GM21825 (cell line): ENCODE data around the gene SELENOK.
"Not testable (repeated sequence)": the region's sequence is repeated elsewhere in the genome, so short reads cannot be mapped to it uniquely, and the experiment has no call there.

Source experiments
- ATAC-seq: cut with Tn5 transposase; IDR thresholded peaks from one replicate; pipeline ENCODE4 v1.9.1; 2021; ENCODE audit warnings: mild to moderate bottlenecking, moderate library complexity; ENCODE audit not compliant: unreplicated experiment

Gene SELENOK

DNA sequence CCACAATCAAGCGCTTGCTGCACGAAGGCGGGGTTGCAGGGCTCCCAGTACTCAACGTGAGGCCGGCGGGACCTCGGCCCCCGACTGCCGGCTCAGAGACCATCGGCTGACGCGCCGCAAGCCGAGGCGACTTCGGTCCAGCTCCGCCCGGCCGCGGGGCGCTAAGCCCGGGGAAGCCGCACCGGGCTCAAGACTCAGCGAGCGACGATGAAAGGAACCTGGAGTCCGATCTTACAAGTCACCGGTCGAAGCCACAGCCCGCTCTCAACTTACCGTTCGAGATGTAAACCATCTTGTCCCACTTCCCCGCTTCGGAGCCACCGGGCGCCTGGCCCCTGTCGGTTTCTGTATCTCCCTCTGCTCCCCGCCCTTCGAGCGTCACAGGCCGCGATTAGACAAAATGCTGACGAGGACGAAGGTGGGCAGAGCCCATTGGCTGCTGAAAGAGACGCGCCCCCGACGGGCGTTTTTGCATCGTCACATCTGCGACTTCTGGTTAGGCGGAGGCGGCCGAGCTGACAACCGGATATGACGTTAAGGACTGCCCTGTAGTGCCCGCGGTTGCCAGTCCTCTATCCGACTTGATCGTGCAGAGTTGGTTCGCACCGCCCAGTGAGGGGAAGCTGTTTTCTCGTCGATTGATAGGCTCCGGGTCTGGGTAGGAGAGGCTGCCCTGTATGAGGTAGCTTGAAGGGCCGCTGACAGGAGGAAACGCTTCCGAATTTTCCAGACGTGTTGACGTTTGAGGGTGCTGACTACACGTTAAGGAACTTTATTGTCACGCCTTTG lies at the start of gene SELENOK:
Gene SELENOK (minus strand): TSS at position 363 of the 789 bp plus-strand sequence.
- peak; percentile 97 for ATAC-seq

DNA sequence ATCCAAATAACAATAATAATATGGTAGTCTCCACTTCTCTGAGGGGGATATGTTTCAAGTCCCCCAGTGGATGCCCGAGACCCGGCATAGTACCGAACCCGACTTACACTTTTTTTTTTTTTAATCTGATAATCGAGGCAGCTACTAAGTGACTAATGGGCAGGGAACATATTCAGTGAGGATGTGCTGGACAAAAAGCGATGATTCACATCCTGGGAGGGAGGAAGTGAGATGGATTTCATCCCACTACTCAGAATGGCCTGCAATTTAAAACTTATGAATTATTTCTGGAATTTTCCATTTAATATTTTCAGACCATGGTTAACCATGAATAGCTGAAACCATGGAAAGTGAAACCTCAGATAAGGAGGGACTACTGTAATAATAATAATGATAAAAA lies 49.5 kb upstream of the SELENOK start:
- ATAC-seq, result no peak

DNA sequence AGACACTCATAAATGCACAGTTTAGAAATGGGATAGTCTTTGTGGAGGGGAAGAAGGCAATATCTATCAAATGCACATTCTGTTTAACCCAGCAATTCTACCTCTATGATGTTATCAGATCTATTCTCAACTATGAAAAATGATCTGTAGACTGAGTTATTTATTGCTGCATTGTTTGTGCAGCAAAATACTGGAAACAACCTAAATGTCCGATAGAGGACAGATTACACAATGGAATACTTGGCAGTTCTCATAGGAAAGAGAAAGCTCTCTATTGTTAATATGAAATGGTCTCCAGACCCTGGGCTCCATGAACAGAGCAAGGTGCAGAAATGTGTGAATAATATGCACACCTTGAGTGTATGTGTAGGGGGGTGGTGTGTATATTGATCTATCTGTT lies 49.0 kb upstream of the SELENOK start:
- no peak for ATAC-seq

DNA sequence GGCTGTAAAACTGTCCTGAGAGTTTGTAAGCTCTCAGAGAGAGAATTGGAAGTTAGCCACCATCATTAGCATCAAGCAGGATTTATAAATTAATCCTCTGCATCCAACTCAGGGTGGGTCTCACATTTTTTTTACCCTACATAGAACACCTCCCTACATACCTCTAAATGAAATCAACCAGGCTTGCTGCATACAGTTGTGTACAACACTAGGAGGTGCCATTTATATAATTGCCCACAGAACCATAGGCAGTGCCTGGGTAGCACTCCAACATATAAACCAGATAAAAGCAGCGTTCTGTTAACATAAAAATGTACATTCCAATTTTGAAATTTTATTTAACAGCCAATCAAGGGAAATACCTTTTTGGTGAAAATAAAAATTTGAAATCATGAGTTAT lies 48.2 kb upstream of the SELENOK start:
- no peak for ATAC-seq

DNA sequence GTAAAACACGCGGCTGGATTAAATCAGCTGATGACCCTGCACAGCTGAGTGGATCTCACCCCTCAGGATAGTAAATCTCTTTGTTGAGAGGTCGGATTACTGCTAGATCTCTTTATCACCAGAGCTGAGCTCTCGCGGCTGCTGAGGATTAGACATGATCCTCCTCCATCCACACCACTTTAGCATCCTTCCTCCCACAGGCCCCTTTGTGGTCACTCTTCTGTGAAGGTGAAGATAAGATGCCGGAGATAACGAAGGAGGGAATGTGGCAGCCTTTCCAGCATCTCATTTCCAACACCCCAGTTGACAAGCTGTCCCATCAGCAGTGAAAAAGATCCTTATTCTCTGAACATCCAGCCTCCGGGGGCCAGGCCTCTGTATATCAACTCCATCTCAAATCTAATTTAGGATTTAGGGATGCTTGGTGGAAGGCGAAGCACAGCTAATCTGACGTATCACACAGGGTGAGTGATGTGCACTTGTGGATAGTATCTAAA lies 47.5 kb upstream of the SELENOK start:
- no peak for ATAC-seq

DNA sequence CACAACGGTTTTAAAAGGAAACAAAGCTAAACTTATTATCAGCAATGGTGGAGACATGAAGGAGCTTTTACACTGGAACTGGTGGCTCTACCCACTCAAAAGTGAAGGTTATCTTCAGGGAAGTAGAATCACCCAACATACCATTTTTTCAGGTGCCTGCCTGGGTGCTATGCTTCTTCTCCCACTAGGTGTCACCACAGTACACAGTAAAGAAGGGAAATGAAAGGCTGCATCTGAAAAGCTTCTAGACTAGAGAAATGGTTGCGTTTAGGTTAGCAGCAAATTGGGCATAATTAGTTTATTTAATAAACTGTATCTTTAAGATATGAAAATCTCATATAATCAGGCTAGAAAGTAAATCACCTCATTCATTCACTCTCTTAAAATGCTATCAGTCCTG lies 47.0 kb upstream of the SELENOK start:
- no peak for ATAC-seq

DNA sequence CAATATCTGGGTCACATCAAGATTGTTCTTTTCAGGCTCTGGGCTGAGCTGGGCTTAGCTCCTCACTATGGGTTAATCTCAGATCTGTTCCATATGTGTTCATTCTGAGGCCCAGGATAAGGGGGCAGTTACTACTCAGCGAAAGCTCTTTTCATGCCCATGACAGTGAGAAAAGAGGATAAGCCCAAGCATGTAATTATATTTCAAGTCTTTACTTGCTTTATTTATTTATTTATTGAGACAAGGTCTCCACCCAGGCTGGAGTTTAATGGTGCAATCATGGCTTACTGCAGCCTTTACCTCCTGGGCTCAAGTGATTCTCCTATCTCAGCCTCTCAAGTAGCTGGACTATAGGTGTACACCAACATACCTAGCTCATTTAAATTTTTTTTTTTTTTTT lies 44.7 kb upstream of the SELENOK start:
- no peak for ATAC-seq

DNA sequence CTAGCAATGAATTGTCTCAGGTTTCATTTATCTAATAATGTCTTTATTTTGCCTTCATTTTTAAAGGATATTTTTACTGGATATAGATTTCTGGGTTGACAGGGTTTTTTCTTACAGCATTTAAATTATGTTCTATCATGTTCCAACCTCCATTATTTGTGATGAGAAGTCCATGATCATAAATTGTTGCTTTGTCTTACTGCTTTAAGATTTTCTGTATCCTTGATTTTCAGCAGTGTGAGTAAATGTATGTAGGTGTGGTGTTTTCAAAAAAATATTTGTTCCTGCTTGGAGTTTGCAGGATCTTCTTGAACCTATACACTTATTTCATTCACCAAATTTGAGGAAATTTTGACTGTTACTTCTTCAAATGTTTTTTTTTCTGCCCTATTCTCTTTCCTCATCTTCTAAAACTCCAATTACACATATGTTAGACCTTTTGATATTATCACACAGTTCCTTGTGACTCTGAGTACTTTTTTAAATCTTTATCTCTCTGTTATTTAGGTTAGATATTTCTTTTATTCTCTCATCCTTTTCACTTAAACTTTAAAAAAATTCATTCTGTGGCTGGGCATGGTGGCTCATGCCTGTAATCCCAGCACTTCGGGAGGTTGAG lies 43.7 kb upstream of the SELENOK start:
- no peak for ATAC-seq

DNA sequence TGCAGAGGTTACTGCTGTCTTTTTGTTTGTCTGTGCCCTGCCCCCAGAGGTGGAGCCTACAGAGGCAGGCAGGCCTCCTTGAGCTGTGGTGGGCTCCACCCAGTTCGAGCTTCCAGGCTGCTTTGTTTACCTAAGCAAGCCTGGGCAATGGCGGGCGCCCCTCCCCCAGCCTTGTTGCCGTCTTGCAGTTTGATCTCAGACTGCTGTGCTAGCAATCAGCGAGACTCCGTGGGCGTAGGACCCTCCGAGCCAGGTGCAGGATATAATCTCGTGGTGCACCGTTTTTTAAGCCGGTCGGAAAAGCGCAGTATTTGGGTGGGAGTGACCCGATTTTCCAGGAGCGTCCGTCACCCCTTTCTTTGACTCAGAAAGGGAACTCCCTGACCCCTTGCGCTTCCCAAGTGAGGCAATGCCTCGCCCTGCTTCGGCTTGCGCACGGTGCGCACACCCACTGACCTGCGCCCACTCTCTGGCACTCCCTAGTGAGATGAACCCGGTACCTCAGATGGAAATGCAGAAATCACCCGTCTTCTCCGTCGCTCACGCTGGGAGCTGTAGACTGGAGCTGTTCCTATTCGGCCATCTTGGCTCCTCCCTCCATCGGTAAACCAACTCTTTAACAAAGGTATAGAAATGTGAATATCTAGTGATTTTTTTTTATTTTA lies 35.7 kb upstream of the SELENOK start:
- ATAC-seq, result not testable (repeated sequence)

DNA sequence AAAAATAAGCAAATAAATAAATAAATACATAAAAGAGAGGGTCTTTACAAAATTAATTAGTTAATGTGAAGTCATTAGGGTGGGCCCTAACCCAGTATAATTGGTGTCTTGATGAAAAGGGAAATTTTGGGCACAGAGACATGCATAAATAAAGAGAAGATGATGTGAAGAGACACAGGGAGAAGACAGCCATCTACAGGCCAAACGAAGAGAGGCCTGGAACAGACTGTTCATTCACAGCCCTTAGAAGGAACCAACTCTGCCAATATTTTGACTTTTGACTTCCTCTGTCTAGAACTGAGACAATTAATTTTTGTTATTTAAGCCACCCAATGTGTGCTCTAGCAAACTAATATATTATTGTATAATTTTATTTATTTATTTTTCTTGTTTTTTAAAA lies 29.6 kb upstream of the SELENOK start:
- no peak for ATAC-seq

DNA sequence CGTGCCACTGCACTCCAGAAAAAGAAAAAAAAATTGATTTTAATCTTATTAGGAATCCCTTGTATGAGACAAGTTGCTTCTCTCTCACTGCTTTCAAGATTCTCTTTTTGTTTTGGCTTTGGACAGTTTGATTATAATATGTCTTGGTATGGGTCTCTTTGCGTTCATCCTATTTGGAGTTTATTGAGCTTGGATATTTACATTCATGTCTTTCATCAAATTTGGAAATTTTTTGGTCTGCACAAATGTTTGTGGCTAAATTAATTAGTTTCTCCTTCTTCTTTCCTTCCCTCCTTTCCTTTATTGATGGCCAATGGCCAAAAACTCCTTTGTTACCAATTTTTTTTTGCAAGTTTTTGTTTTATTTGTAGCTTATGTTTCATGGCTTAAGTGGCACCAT lies 28.1 kb upstream of the SELENOK start:
- no peak for ATAC-seq

DNA sequence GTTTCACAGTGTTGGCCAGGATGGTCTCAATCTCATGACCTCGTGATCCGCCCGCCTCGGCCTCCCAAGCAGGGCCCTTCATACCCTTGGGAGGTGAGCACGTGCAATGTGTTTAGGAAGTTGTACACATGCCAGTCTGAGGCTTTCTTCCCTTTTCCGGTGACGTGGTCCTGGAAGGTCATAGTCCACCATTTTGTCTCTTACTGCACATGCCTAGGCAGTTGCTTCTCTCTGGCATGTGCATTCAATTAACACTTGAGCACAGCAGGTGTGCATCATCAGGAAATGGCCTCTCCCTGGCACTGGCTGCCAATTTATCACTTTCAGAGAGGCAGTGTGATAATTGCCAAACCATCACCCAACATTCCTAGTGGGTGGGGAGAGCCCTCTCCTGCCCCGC lies 21.7 kb upstream of the SELENOK start:
- no peak for ATAC-seq

DNA sequence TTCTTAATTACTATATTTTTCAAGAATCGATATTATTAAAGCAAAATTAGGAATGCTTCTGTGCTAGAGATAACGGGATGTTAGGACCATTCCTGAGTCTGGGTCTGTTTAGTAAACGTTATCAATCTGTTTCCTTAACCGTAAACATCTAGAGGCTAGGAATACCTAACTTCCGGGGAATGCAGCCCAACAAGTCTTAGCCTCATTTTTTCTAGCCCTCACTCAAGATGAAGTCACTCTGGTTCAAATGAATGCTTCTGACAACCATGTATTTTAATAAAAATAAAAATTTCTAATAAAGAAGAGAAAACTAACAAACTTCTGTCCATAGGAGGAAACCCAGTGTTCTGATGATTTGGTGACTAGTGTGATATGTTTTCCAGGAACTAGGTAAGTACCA lies 11.1 kb upstream of the SELENOK start:
- no peak for ATAC-seq

DNA sequence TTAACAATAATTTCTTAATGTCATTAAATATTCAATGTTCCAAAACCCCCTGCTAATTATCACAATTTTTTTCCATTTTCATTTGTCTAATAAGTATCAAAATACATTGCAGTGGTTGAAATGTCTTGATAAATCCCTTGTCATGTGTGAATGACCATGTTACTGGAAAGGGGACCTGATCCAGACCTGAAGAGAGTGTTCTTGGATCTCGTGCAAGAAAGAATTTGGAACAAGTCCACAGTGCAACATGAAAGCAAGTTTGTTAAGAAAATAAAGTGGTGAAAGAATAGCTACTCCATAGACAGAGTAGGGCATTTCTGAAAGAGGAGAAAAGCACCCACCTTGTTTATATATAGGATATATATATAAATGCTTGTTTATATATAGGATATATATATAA lies 10.4 kb upstream of the SELENOK start:
- ATAC-seq, result no peak

DNA sequence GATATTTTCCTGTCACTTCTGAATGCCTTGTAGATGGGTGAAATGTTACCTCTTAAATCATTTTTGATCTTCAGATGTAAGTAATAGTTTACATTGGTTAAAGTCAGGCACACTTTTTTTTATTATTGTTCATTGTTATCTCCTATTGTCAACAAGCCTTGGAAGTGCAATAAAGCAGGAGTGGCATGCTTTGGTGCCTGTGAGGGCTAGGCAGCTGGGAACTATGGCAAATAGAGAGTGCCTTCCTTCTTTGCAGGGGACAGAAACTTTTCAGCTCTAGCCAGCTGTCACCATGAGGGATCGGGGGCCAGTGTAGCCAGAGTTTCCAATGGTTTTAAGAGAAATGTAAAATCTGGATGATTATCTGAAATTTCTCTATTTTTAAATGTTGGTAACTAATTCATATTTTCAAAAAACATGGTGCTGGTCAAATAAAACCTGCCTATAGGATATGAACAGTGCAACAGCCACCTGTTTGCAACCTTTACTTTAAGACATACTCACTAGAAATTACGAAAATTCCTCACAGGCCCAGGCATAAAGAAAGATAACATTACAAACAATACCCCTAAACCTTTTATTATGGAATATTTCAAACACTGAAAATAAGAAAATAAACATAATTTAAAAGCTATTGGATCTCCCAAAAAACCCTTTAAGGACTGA lies 9.1 kb upstream of the SELENOK start:
- ATAC-seq, result no peak

DNA sequence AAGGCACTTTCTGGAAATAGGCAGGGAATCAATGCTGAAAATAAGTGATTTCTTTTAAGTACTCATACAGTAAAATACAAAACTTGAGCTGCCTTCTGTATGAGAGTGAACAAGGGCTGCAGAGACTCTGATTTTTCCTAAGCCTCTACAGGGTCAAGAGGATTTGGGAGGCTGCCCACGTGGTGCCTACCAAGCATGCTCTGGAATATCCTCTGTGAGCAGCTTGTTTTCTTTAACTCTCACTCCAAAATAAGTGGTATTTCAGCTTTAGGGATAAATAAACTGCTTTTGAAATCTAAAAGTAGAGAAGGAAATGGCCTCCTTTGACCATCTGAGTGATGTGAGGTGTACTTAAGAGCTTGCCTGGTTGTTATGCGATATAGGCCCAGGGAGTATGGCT lies 8.1 kb upstream of the SELENOK start:
- no peak for ATAC-seq

DNA sequence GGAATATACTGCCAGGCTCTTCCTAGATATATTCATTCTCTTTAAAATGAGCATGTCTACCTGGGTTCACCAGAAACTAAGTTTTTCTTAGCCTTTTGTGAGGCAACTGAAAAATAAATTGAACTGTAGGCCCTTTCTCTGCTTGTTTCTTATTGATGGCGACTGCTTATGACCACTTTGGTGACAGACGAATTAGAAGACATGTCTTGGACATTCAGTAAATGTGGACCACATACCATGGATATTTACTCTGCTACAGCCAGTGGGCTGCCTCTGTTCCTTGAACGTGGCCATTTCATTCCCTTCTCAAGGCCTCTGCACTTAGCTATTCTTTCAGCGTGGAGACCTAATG lies 603 bp upstream of the SELENOK start:
- no peak for ATAC-seq

DNA sequence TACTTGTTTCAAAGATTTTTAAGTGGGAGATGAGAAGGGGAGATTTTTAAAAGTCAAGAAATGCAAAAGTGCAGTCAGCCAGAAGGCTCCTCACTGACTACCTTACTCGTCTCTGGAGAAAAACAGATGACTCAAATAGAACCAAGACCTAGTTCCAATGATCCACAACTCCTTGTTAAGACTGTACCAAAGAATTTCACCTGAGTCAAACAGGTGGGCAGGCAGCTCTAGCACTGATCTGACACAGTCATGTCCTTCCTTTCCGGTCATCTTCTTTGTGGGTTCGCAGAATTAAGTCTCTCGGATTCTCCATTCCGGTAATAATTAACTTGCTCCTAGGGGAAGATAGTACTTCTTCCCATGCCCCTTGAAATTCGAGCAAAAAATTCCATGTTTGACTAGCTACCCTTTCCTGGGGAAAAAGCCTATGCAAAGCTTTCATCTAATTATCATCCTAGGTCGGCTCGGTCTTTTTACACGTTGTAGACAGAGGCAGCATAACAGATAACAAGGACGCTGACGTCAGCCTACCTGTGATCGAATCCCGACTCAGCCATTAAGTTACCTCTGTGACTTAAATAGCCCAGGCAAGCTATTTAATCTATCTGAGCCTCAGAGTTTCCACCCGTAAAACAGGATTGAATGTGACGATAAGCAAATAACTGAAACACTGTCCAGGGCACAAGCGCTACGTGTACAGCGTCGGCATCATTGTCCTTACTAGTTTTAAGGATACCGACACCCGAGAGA lies 758 bp downstream of the SELENOK start:
- ATAC-seq, result no peak

DNA sequence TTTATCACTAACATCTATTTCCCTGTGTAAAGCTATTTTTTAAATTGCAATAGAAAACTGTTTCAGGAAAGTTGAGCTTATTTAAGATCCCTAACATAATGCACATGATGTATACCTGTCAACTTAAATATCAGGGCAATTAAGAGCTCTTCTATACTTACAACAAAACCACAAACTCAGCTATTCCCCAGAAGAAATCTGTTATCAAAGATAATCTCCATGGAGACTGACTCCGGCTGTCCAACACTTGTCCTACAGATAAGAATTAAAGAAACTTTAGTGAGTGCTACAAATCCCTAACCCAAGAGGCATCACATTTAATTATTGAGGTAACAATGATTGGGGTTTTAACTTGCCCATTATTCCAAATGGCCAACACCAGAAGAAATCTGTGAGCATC lies 3.4 kb downstream of the SELENOK start:
- no peak for ATAC-seq

DNA sequence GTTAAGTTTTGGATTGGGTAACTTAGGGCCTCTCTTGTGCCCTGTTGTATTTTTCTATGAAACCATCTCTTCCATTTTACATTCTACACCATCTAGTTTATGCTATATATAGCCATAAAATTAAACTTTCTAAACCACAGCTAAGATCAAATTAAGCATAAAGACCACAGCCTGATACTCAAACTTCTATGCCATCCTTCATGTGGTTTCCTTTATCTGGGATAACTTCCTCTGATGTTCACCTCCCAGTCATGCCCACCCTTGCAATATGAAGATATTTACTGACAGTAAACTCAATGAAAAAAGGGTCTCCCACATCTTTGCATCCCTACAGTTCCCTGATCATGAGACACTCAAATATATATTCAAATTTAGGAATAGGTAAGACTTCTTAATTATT lies 4.2 kb downstream of the SELENOK start:
- no peak for ATAC-seq

DNA sequence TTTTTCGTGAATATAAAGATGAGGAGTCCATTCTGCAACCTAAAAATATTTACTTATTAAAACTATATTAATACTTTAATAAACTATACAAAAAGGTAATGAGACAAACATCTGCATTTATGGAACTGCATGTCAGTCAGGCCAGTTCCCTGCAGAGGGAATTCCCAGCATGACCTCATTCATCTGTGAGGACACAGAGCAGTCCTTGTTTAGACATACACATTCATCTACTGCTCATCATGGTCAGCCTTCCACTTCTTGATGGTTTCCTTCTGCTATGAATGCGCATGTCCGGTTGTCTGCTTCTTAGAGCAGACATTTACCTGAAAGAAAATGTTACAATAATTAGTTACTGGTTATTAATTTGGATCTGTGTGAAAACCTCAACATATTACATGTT lies 6.4 kb downstream of the SELENOK start:
- no peak for ATAC-seq
